ENCODE data around the gene GPR65. TPM values are rescaled to one million over a fixed set of nuclear protein-coding genes. Genes with fewer than 3 reads are reported as not detected.

Gene GPR65
- total RNA-seq, 1 experiment from 2014 or later, result not detected

DNA sequence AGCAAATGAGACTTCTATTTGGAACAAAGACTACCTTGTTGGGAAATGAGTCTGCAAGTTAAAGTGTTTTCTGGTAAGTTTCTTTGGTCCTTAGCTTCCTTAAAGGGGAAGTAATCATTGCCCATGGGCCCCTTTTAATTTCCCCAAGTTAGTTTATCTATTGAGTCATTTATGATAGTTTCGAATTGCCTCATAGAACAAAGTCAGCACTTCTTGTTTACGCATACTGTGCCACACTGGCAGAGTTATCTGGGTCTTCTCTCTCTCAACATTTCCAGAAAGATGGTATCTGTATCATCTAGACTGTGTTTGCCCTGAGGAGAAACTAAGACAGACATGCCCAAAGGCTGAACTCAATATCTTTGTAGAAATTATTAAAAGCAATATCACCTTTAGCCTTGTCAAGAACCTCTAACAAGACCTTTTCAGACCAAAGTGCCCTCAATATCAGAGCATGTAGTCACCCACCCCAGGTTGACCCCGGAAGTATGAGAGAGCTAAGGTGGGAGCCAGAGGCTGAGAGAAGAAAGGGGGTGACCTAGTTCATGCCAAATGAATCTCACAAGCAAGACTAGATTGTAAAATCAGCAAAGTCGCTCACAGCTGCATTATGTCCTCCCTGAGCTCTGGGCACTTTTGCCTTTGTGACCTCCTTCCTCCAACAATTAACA is 40.0 kb downstream of the GPR65 start:
- Histone ChIP-seq H3K9ac (ENCODE audit: extremely low read depth, insufficient read length, low read length) (no peak overlapping the region), H3K79me2 (ENCODE audit: insufficient read depth, low read length) (no peaks in the 10 kb centered on the region), H3K79me1 (ENCODE audit: insufficient read depth, low read depth, low read length, poor library complexity, severe bottlenecking) (no peaks in the 10 kb centered on the region), H2BK20ac (ENCODE audit: low read depth, low read length, poor library complexity, severe bottlenecking) (no peak overlapping the region), H4K91ac (ENCODE audit: insufficient read length, low read depth, low read length) (no peak overlapping the region), H3K14ac (ENCODE audit: insufficient read depth, low read length) (no peak overlapping the region), H3K4me1 (ENCODE audit: insufficient read depth, low read length) (no peaks in the 10 kb centered on the region), H2AK5ac (ENCODE audit: insufficient read length, low read length) (no peak overlapping the region), H3K18ac (ENCODE audit: insufficient read length, low read depth, low read length) (no peak overlapping the region), H2BK12ac (ENCODE audit: insufficient read length, low read depth, low read length) (no peak overlapping the region), H4K8ac (replicated peaks; ENCODE audit: insufficient read length, low read depth, low read length) (no peak overlapping the region), H3K27me3 (ENCODE audit: insufficient read depth, low read length) (no peaks in the 10 kb centered on the region), H4K5ac (ENCODE audit: insufficient read length, low read depth, low read length) (no peak overlapping the region), H4K20me1 (ENCODE audit: control insufficient read depth, insufficient read depth, insufficient read length) (no peaks in the 10 kb centered on the region), H3K4ac (ENCODE audit: low read depth, low read length) (no peak overlapping the region), H3K56ac (ENCODE audit: insufficient read length, low read depth, low read length) (no peak overlapping the region), H2BK120ac (ENCODE audit: low read depth, low read length, poor library complexity, severe bottlenecking) (no peak overlapping the region), H2BK15ac (ENCODE audit: low read depth, low read length) (no peak overlapping the region), H3K23ac (ENCODE audit: insufficient read length, low read depth, low read length) (no peak overlapping the region), H3K23me2 (ENCODE audit: insufficient read length, low read depth, low read length, poor library complexity, severe bottlenecking) (no peaks in the 10 kb centered on the region), H2AFZ (ENCODE audit: low read length) (no peak overlapping the region), H2BK5ac (ENCODE audit: insufficient read length, low read length) (no peak overlapping the region), H3K27ac (ENCODE audit: insufficient read length, low read depth, low read length) (no peak overlapping the region), H3K9me3 (ENCODE audit: control insufficient read depth, low read depth, low read length) (no peaks in the 10 kb centered on the region), H3T11ph (ENCODE audit: low read length) (no peak overlapping the region), H3K4me2 (ENCODE audit: insufficient read depth, insufficient read length, low read length) (no peak overlapping the region)
- H3K4me1 Mint-ChIP-seq, result no peaks in the 10 kb centered on the region
- no CpG with 5 or more reads among the region's 4 CpGs for WGBS (ENCODE audit: extremely low coverage, insufficient read length, low lambda C conversion rate)
- H3K36me3 Mint-ChIP-seq (ENCODE audit: insufficient read depth in 1 of 3, low read depth in 3 of 3), result no peaks in the 10 kb centered on the region
- no peaks in the 10 kb centered on the region for H3K9me3 Mint-ChIP-seq
- no peak for DNase-seq
- no peak overlapping the region for H3K27ac Mint-ChIP-seq
- TF ChIP-seq, protein P1, sequence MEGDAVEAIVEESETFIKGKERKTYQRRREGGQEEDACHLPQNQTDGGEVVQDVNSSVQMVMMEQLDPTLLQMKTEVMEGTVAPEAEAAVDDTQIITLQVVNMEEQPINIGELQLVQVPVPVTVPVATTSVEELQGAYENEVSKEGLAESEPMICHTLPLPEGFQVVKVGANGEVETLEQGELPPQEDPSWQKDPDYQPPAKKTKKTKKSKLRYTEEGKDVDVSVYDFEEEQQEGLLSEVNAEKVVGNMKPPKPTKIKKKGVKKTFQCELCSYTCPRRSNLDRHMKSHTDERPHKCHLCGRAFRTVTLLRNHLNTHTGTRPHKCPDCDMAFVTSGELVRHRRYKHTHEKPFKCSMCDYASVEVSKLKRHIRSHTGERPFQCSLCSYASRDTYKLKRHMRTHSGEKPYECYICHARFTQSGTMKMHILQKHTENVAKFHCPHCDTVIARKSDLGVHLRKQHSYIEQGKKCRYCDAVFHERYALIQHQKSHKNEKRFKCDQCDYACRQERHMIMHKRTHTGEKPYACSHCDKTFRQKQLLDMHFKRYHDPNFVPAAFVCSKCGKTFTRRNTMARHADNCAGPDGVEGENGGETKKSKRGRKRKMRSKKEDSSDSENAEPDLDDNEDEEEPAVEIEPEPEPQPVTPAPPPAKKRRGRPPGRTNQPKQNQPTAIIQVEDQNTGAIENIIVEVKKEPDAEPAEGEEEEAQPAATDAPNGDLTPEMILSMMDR (conservative IDR thresholded peaks at IDR 0.05), result no peak
- no peaks in the 10 kb centered on the region; the same call in 1 of the 2 replicates for H3K27me3 Mint-ChIP-seq (ENCODE audit: low read depth)
- no peak overlapping the region for H3K4me3 Mint-ChIP-seq
